ENCODE measurements around the gene MRPS21.
"Not testable (repeated sequence)": the region's sequence is repeated elsewhere in the genome, so short reads cannot be mapped to it uniquely, and the experiment has no call there.

GRCh38 chr1:150314691-150315090 is 21.0 kb downstream of the MRPS21 start:
- not testable (repeated sequence) for TF ChIP-seq CTCF (IDR thresholded peaks at IDR 0.05 in 4 of 5, conservative IDR thresholded peaks at IDR 0.05 in 1 of 5); POLR2A (IDR thresholded peaks at IDR 0.05)

Data from gastrocnemius medialis (tissue), 4 donors.